Measurements from ENCODE around the gene SLC28A2.
"Not testable (repeated sequence)": the region's sequence is repeated elsewhere in the genome, so short reads cannot be mapped to it uniquely, and the experiment has no call there.

The SLC28A2 gene, protein sequence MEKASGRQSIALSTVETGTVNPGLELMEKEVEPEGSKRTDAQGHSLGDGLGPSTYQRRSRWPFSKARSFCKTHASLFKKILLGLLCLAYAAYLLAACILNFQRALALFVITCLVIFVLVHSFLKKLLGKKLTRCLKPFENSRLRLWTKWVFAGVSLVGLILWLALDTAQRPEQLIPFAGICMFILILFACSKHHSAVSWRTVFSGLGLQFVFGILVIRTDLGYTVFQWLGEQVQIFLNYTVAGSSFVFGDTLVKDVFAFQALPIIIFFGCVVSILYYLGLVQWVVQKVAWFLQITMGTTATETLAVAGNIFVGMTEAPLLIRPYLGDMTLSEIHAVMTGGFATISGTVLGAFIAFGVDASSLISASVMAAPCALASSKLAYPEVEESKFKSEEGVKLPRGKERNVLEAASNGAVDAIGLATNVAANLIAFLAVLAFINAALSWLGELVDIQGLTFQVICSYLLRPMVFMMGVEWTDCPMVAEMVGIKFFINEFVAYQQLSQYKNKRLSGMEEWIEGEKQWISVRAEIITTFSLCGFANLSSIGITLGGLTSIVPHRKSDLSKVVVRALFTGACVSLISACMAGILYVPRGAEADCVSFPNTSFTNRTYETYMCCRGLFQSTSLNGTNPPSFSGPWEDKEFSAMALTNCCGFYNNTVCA

DNA sequence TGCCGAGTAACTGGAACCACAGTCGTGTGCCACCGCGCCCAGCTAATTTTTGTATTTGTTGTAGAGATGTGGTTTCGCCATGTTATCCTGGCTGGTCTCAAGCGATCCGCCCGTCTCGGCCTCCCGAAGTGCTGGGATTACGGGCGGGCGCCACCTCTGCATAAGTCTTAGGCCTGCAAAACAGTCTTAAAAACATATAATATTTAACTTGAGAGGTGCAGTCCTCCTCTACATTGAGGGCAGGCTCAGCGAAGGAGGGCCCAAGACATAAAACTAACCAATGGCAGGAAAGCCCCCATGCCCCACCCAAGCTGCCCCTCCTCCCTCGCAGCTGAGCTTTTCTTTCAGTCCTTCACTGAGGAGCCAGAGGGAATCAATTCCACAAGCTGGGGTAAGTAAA lies at the start of gene SLC28A2:
Gene SLC28A2, plus strand, starts transcription at position 347 of the 400 bp plus-strand sequence. CDS start 982 bp downstream, outside the sequence.
- in situ Hi-C loops (cut with MboI; ENCODE audit: low sequenced_read_pairs): no loop called here

DNA sequence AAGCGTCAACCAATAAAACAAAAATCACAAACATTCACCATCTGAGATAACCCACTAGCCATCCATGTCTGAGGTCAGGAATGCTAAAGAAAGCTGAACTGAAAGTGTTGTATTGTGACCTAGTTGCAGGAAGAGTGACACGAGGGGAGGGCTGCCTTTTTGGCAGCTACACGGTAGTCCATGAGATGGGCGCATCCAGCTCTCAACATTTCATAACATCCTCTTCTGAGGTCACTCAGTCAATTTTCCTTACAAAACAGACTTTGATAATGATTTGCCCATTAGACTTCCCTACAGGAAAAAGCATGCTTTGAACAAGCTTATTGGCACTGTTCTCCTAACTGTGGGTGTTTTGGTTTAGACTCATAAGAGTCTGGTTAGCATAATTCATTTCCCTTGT lies 48.9 kb upstream of the SLC28A2 start:
- in situ Hi-C loops (cut with MboI; ENCODE audit: low sequenced_read_pairs): no loop called here

DNA sequence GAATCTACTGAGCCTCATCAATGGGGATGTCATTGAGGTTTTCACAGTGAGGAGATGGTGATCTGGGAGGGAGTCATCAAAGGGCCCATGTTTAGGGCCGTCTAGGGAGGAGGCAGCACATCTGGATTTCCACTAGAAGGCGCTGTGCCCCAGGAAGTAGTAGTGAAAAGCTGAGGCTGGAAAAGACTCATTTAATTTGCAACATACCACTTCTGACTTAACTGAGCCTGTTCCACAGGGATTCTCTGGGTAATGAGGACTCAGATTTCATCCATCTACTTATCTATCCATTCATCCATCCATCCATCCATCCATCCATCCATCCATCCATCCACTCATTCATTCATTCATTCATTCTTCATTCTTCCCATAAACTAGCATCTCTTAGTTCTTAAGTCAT lies 46.8 kb upstream of the SLC28A2 start:
- in situ Hi-C loops (cut with MboI; ENCODE audit: low sequenced_read_pairs): no loop called here

DNA sequence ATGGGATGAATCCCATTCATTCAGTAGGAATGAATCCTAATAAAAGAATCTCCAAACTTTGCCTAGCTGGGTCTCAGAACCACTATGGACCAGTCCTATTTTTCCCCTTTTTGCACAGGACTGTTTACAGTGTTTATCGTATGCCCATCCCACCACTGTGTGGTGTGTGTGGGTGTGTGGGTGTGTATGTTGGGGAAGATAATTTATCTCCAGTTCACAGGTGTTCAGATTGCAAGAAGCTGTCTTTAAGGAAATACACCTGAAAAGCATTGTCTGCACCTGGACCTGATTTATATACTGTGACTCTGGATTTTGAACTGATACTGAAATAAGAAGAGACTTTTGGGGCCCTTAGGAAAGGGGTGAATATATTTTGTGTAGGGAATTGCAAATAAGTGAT lies 39.5 kb upstream of the SLC28A2 start:
- in situ Hi-C loops (cut with MboI; ENCODE audit: low sequenced_read_pairs): no loop called here

DNA sequence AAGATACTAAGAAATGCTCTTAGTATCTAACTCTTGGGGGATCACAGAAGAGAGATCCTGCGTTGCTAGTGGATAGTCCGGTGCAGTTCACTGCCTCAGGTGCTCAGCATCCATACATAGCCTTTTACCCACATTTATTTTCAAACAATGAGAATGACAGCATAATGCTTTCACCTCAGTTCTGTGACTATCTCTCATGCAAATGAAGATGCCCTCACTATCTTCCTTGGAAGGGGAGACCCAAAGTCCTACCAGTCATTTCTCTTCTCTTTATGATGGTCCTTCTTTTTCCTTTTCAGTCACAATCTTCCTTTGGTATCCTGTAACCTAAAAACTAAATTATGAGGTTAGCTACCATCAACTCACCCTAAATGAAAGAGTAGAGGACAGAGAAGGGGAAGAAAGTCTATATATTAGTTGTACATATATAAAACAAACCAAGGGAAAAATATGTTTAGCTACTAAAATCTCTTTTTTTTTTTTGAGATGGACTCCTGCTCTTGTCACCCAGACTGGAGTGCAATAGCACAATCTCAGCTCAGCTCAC lies 30.9 kb upstream of the SLC28A2 start:
- in situ Hi-C loops (cut with MboI; ENCODE audit: low sequenced_read_pairs): no loop called here

DNA sequence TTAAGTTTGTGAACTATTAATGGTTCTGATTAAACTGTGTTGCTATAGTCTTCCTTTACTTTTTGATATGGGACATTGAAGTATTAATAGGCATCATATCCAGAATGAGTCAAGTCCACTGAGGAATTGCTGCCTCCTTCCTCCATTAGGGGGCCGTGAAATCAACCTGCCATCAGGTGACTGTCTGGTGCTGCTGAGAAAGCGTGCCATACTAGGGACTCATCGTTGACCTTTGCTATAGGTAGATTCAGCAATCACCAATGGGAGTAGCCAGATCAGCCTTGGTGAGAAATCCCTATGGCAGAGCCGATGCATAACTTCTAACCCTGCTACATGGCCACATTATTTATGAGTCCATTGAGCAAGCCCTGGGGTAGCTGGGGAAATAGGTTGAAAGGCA lies 30.1 kb upstream of the SLC28A2 start:
- in situ Hi-C loops (cut with MboI; ENCODE audit: low sequenced_read_pairs): no loop called here

DNA sequence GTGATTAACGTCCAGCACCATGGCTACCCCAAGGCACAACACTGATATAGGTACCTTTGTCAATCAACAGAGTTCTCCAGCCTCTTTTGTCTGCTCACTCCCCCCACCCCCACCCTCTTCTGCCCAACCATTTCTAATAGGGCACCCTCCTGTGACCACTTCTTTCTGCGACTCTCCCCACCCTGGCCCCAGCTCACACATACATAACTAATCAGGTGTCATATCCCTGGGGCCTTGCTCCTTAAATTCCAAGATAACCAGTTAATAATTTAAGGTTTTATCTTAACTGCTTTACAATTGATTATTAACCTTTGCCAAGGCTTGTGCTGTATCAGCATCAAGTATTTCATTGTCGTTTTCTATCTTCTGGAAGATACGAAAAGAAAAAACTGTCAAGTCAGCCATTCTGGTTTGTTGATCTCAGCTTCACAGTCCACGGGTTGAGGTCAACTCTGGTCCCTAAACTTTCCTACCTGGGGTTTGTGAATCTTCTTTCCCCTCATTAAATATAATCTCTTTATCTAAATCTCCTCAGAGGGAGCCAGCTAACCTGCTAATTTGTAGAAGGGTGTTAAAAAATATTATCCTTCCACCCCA lies 27.3 kb upstream of the SLC28A2 start:
- in situ Hi-C loops (cut with MboI; ENCODE audit: low sequenced_read_pairs): no loop called here

DNA sequence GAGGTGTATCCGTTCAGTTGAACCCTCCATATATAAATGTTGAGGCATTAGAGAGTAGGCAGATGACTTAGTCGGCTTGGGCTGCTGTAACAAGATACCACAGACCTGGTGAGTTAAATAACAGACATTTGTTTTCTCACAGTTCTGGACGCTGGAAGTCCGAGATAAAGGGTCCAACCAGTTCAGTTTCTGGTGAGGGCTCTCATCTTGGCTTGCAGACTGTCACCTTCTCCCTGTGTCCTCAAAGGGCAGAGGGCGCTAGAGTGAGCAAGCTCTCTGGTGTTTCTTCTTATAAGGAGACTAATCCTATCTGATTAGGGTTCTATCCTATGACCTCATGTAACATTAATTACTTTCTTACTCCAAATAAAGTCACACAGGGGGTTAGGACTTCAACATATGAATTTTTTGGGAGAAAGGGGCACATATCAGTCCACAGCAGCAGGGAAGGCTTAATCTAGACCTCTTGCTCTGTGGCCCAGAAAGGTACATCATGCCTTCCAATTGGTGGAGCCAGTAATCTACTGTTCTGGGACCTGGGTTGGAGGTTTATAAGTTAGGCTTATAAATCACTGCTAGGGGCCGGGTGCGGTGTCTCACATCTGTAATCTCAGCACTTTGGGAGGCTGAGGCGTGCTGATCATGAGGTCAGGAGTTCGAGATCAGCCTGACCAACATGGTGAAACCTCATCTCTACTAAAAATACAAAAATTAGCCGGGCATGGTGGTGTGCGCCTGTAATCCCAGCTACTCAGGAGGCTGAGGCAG lies 26.3 kb upstream of the SLC28A2 start:
- in situ Hi-C loops (cut with MboI; ENCODE audit: low sequenced_read_pairs): no loop called here

DNA sequence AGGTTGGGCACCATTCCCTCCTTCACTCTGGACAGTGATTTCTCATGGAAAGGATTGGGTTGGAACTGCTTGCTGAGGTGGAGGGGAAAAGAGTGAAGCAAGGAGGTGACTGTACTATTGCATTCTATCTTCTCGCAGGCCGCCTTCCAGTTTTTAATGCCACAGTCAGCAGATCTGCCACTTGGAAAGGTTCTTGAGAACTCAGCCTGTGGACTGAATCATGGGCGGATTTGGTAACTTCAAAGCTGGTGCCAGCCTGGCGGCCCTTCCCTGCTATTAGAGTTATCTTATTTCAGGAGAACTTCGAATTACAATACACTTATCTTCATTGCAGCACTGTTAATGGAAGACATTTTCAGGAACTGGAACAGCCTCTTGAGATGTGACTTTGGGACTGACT lies 23.1 kb upstream of the SLC28A2 start:
- in situ Hi-C loops (cut with MboI; ENCODE audit: low sequenced_read_pairs): no loop called here

DNA sequence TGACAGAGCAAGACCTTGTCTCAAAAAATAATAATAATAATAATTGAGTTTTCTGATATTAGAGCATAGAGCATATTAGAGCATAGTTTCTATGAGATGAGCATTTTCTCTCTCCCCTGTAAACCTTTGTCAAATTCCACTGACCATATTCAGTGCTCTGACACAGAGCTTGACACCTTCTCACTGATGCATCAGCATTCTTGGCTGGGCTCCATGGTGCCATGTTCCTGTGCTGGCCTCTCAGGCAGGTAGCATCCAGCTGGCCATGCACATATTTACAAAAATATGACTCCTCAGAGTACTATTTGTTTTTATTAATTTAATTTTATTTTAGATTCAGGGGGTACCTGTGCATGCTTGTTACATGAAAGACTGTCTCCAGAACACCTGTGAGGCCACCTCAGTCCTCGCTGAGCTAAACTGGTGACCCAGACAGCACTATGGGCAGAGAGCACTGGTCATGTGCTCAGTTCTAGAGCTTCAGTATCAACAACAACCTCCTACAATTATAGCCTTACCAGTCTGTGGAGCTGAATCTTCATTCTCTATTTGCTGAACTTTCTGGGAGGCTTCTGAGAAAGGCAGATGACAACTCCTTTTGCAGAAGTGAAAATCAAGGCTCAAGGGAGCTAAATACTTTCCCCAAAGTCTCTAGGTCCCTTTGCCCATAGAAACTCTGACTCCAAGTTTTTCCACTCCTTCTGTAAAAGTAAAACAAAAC lies 21.6 kb upstream of the SLC28A2 start:
- in situ Hi-C loops (cut with MboI; ENCODE audit: low sequenced_read_pairs): no loop called here

DNA sequence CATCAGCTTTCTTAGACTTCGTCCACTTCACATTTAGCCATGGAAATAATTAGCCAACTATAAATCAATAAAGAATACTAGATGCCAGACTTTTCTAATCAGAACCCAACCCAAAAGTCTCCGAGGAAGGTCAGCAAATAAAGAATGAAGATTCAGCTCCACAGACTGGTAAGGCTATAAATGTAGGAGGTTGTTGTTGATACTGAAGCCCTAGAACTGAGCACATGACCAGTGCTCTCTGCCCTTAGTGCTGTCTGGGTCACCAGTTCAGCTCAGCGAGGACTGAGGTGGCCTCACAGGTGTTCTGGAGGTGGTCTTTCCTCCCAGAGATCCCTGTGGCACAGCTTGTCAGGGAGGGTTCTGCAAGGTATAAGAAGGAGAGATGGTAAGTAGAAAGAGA lies 20.9 kb upstream of the SLC28A2 start:
- in situ Hi-C loops (cut with MboI; ENCODE audit: low sequenced_read_pairs): no loop called here

DNA sequence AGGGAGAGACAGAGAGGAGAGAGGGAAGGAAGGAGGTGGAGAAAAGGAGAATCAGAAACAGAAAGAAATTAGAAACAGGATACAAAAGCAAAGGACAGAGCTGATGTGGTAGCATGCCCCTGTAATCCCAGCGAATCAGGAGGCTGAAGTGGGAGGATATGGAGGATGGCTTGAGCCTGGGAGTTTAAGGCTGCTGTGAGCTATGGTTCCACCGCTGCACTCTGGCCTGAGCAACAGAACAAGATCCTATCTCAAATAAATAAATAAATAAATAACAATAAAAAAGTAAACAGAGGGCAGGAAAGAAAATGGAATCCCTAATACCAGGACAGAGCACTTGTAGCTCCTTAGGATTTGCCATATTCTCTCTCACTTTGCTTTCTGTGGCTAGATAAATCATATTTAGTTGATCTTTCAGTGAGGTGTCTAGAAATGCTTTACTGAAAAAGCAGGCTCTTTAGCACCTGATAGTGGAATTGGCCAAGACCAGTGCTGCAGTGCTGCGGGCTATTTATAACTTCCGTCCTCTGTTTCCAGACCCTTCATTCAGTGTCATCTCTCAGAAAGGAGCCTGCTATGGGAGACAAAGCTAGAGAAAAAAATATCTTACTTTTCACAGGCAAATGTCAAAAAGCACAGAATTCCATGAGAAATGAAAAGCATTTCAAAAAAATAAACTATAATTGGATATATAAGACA lies 20.0 kb upstream of the SLC28A2 start:
- in situ Hi-C loops (cut with MboI; ENCODE audit: low sequenced_read_pairs): no loop called here

DNA sequence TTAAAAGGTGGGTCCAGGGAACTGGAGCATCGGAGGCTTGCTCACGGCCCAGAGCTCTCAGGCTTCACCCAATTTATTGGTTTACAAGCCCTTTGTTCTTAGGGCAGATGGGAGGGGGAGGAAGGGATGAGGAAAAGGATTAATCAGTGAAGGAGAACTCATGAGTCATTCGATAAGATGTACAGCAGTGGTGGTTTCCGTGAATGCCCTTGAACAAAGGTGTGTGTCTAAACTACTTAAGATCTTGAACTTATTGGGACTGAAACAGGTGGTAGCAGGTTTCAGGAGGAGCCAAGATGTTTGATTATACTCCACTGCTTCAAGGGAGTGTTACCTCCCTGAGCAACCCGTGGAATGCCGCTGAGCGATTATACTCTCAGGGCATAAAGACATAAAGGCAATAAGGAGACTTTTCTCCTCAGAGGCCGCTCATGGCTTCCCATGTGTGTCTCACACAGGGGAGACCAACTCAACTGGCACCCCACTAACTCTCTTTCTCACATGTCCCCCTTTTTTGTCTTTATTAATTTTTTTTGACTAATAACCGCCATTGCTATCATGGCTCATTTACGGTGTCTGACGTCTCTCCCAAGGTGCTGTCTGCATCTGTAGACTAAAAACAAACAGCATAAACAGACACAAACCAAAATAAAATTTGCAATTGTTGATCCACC lies 17.3 kb upstream of the SLC28A2 start:
- in situ Hi-C loops (cut with MboI; ENCODE audit: low sequenced_read_pairs): no loop called here

DNA sequence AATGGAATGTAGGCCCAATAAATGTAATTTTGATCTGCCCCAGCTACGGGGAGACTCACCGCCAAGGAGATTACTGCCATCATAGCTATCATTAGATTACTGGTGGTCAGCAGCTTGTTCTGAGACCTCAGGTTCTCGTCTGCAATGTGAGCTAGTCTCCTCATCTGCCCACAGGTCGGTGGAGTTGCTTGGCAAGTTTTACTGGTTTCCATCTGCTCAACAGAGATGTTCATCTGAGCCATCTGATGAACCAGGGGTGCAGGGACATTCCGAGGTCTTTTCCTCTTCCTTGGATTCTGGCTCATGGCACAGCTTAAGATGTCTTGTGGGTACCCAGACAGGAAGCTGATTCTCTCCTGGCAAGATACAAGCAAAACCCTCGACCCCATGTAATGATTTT lies 15.2 kb upstream of the SLC28A2 start:
- in situ Hi-C loops (cut with MboI; ENCODE audit: low sequenced_read_pairs): not testable (repeated sequence)

DNA sequence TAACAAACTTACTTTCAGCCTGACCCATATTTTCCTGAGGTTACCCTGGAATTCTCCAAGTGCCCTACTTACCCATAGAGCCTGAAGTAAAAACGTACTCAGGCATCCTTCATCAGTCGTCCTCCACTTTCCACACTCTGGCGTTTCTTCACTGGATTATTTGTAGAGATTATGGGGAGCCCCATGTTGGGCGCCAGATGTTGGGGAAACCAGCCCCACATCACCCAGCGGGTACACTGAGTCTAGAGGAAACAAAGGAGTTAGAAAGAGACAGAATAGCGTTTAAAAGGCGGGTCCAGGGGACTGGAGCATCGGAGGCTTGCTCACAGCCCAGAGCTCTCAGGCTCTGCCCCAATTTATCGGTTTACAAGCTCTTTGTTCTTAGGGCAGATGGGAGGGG lies 9.7 kb upstream of the SLC28A2 start:
- in situ Hi-C loops (cut with MboI; ENCODE audit: low sequenced_read_pairs): no loop called here

DNA sequence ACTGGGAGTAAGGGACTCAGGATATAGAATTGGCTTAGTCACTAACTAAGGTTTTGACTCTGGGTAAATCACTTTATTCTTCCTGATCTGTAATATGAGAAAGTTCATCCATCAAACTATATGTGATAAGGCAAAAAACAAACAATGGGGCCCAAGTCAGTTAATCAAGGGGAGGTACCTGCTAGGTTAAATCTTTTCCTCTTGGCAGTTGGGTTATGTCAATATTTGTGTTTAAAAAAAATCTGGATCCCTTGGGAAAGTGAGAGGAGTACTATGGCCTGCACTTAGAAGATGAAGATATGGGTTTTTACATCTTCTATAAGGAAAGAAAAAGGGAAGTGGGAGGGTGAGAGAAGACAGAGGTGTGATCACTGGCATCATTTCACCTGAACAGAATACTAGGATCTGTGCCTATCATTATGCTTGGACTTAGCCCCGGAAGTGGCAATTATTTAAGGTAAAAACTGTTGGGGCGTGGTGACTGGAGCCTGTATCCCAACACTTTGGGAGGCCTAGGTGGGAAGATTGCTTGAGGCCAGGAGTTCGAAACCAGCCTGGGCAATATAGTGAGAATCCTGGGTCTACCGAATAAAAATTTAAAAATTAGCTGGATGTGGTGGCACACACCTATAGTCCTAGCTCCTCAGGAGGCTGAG lies 2.8 kb upstream of the SLC28A2 start:
- in situ Hi-C loops (cut with MboI; ENCODE audit: low sequenced_read_pairs): no loop called here

DNA sequence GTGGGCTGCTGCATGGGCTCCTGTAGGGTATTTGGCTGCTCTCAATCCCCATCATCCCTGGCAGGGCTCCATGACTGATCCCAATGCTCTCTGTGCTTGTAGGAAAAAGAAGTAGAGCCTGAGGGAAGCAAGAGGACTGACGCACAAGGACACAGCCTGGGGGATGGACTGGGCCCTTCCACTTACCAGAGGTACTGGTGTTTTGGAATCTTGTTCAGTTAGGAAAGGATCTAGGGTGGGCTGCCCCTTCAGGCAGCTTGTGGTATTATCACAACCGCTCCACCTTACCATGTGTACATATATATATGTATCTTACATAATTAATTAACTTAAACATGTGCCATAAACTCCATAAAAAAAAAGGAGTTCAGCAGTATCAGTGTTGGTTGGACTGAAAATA lies 1.3 kb downstream of the SLC28A2 start:
- in situ Hi-C loops (cut with MboI; ENCODE audit: low sequenced_read_pairs): no loop called here

DNA sequence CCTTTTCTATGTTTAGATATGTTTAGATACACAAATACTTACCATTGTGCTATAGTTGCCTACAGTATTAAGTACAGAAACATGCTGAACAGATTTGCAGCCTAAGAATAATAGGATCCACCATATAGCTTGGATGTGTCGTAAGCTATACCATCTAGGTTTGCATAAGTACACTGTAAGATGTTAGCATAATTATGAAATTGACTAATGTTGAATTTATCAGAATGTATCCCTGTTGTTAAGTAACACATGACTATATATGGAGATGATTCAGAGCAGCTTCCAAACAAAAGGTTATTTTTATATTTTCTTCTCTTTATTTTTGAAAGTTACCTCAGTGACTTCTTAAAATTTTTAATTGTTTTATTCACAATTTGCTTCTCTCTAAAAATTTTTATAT lies 2.4 kb downstream of the SLC28A2 start:
- in situ Hi-C loops (cut with MboI; ENCODE audit: low sequenced_read_pairs): no loop called here

DNA sequence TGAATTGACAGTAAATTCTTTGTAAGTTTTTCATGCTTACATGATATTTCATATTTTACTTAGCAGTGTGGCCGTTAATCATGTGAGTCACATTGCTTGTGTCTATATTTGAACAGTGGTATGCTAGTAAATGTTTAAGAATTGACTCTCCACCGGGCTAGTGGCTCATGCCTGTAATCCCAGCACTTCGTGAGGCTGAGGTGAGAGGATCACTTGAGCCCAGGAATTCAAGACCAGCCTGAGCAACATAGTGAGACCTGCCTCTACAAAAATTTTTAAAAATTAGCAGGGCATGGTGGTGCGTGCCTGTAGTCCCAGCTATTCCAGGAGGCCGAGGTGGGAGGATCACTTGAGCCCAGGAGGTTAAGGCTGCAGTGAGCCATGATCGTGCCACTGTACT lies 2.8 kb downstream of the SLC28A2 start:
- in situ Hi-C loops (cut with MboI; ENCODE audit: low sequenced_read_pairs): not testable (repeated sequence)
